Esophagus muscularis mucosa (tissue), 4 donors: ENCODE data around the gene TMEM126B. TPM values are rescaled to one million over a fixed set of nuclear protein-coding genes. Genes with fewer than 3 reads are reported as not detected.
"Not testable (repeated sequence)": the region's sequence is repeated elsewhere in the genome, so short reads cannot be mapped to it uniquely, and the experiment has no call there.

Experiments
- DNase-seq: peaks from one replicate; pipeline ENCODE4 v3.0.0-alpha.2; 2017; ENCODE audit errors: extremely low spot score
- H3K27ac ChIP-seq, 4 donors: fragments of 200-600 bp; sonication (generic); replicated peaks in 1 of 4; 1 replicate in 3 of 4; 2 replicates in 1 of 4; pipeline ENCODE4 v1.5.1; 2016 to 2019; ENCODE audit warnings: mild to moderate bottlenecking in 1 of 4
- H3K27me3 ChIP-seq, 4 donors: fragments of 200-600 bp; sonication (generic); one replicate each; pipeline versions ENCODE4 v1.5.1 to v1.6.0; 2016 to 2019
- H3K36me3 ChIP-seq, 4 donors: fragments of 200-600 bp; sonication (generic); one replicate each; pipeline ENCODE4 v1.5.1; 2016 to 2019
- H3K4me1 ChIP-seq, 4 donors: fragments of 200-600 bp; sonication (generic); one replicate each; pipeline ENCODE4 v1.5.1; 2016 to 2019
- H3K4me3 ChIP-seq, 4 donors: fragments of 200-600 bp; sonication (generic); 1 replicate in 2 of 4; 2 replicates in 2 of 4; pipeline ENCODE4 v1.5.1; 2016 to 2019; ENCODE audit warnings: mild to moderate bottlenecking in 4 of 4, moderate library complexity in 1 of 4
- H3K9me3 ChIP-seq, 4 donors: fragments of 200-600 bp; sonication (generic); 1 replicate in 3 of 4; 2 replicates in 1 of 4; pipeline ENCODE4 v1.5.1; 2016 to 2019
- EP300 ChIP-seq: sonication (generic); formaldehyde crosslinking; IDR thresholded peaks from one replicate; pipeline ENCODE4 v1.6.1; 2017; ENCODE audit warnings: antibody characterized with exemption
- POLR2A ChIP-seq: fragments of 450-650 bp; IDR thresholded peaks from one replicate; pipeline ENCODE4 v1.6.1; 2017; ENCODE audit warnings: antibody characterized with exemption, moderate library complexity, mild to moderate bottlenecking, low read depth
- POLR2AphosphoS5 ChIP-seq, 2 donors: sonication (generic); formaldehyde crosslinking; IDR thresholded peaks; one replicate each; pipeline ENCODE4 v1.6.1; 2017; ENCODE audit warnings: antibody characterized with exemption in 2 of 2
- WGBS: methylation state at CpG from one replicate; pipeline ENCODE4 v1.1.5; 2018; 5-methylcytosine and 5-hydroxymethylcytosine counted together
- intact Hi-C: fragments of 100-400 bp; cut with DNase I; formaldehyde crosslinking; loops from one replicate; pipeline ENCODE4 v1.15.1; 2023
- total RNA-seq, 4 donors: library from RNA; depleted of rRNA; stranded (reverse); fragments of >200 nt; gene quantifications; one replicate each; pipeline versions ENCODE4 v1.1.0 to v1.2.1, GENCODE V29; 2016
- TF ChIP-seq, protein P1 (sequence below), 3 experiments: fragments of 200-600 bp in 2 of 3; fragments of 450-650 bp in 1 of 3; sonication (generic) in 2 of 3; IDR thresholded peaks; one replicate each; pipeline ENCODE4 v1.5.1; 2017 to 2019; ENCODE audit warnings: antibody characterized with exemption in 3 of 3, mild to moderate bottlenecking in 2 of 3, moderate library complexity in 1 of 3

TMEM126B gene
- total RNA-seq, 4 donors from 2014 or later = 25.4 to 65.2 (median 46.6) TPM

DNA sequence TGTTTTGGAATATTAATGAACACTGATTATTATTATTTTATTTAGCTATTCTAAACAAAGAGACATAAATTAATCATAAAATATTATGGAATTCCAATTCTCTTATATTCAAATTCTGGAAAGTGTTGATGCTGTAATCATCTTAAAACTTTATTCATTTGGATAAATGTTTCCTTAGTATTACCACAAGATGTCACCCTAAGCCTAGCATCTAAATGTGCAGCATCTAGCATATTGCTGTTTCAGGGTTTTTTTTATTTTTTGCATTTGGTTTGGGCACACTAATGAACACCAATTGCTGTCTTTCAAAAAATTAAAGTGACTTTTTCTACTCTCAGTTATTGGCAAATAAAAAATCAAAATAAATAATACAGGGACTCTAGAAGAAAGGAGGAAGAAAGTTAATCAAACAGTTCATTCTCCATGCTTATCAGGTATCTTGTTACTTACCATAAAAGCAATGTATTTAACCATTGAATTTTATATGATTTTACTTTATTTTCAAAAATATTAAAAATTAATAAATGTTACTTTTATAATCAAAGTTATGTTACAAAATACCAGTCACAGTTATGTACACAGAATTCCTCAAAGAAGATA lies 33.0 kb upstream of the TMEM126B start:
- Histone ChIP-seq H3K9me3 (no peaks in the 10 kb centered on the region), H3K4me3 (no peak overlapping the region), H3K27me3 (no peaks in the 10 kb centered on the region), H3K36me3 (no peaks in the 10 kb centered on the region), H3K27ac (no peak overlapping the region), H3K4me1 (no peaks in the 10 kb centered on the region)
- intact Hi-C loops = loop anchor here (5.0 to 10.0 kb wide), 3 partner anchors 67 to 619 kb away; partner anchors contain the start of gene CCDC83
- TF ChIP-seq, protein P1, sequence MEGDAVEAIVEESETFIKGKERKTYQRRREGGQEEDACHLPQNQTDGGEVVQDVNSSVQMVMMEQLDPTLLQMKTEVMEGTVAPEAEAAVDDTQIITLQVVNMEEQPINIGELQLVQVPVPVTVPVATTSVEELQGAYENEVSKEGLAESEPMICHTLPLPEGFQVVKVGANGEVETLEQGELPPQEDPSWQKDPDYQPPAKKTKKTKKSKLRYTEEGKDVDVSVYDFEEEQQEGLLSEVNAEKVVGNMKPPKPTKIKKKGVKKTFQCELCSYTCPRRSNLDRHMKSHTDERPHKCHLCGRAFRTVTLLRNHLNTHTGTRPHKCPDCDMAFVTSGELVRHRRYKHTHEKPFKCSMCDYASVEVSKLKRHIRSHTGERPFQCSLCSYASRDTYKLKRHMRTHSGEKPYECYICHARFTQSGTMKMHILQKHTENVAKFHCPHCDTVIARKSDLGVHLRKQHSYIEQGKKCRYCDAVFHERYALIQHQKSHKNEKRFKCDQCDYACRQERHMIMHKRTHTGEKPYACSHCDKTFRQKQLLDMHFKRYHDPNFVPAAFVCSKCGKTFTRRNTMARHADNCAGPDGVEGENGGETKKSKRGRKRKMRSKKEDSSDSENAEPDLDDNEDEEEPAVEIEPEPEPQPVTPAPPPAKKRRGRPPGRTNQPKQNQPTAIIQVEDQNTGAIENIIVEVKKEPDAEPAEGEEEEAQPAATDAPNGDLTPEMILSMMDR (IDR thresholded peaks at IDR 0.05) = peak; percentile 52 to 61 (median 58)
- no peak for TF ChIP-seq POLR2A
- DNase-seq = no peak

DNA sequence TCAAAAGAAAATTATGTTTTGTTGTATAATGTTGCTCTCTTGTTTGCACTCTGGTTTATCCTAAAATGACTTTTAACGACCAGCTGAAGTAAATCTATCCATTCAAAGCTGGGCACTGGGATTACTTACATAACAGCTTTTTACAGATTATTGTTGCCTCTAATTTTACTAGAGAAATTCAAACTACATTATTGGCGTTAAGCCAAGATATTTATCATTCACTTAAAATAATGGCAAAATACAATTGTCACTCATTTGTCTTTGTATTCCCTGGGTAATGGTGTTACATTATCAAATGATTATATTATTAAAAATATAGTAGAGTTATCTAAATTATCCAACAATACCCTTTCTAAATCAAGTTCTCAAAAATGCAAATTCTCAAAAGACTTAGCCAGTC lies 31.5 kb upstream of the TMEM126B start:
- Histone ChIP-seq H3K27me3 (no peaks in the 10 kb centered on the region), H3K4me3 (no peak overlapping the region), H3K27ac (no peak overlapping the region), H3K9me3 (no peaks in the 10 kb centered on the region), H3K4me1 (no peaks in the 10 kb centered on the region), H3K36me3 (no peaks in the 10 kb centered on the region)
- 72% methylated on average over 2 of the region's 2 CpGs for WGBS
- intact Hi-C loops = loop anchor here (5.0 to 10.0 kb wide), 3 partner anchors 65 to 618 kb away; partner anchors contain the start of gene CCDC83
- no peak for DNase-seq
- TF ChIP-seq EP300 (no peak), POLR2A (no peak)
- TF ChIP-seq, protein P1 (IDR thresholded peaks at IDR 0.05) = no peak

DNA sequence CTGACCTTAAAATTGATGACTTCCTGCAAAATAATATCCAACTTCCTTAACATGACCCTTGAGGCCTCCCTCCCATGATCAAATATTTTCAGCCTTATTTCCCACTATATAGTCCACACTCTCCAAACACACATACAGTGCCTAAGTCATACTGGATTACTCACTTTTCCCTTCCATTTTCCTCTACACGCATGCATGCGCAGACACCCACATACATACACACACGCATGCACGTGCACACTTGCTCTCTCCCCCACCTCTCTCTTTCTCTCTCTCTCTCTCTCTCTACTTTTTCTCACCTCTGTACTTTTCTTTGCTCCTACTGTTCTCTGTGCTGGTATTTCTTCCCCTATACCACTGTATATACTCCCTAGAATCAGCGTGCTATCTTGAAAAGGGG lies 29.3 kb upstream of the TMEM126B start:
- Histone ChIP-seq H3K27me3 (no peaks in the 10 kb centered on the region), H3K4me3 (no peak overlapping the region), H3K9me3 (no peaks in the 10 kb centered on the region), H3K4me1 (no peaks in the 10 kb centered on the region), H3K36me3 (no peaks in the 10 kb centered on the region), H3K27ac (no peak overlapping the region)
- WGBS = 69% methylated on average over 5 of the region's 5 CpGs
- TF ChIP-seq EP300 (no peak), POLR2AphosphoS5 (IDR thresholded peaks at IDR 0.05) (no peak), POLR2A (no peak)
- TF ChIP-seq, protein P1 (IDR thresholded peaks at IDR 0.05) = no peak
- DNase-seq = no peak
- intact Hi-C loops = loop anchor here (5.0 to 10.0 kb wide), 3 partner anchors 63 to 616 kb away; partner anchors contain the start of gene CCDC83

DNA sequence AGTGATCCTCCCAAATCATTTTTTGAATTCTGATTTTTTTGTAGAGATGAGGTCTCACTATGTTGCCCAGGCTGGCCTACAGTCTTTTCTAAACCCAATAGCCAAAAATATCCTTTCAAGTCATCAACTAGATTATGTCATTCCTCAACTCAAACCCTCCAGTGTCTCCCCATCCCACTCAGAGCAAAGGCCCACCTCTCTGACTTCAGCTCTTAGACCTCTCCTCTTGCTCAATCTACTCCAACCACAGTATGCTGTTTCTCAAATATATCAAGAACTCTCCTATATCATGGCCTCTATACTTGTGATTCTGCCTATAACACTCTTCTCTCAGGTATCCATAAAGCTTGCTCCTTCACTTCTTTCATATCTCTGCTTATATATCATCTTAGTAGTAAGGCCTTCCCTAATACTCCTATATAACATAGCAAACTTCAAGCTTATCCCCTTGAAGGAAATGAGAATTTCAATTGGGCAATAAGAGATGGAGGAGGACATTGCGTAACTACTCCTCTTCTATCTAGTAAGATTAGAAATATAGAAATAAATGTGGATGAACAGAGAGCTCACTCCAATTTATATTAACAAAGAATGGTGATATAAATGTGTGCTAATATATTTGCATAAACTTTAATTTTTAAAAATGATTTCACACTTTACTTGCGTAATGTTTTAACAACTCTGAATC lies 25.7 kb upstream of the TMEM126B start:
- no peaks in the 10 kb centered on the region for H3K27me3 ChIP-seq
- TF ChIP-seq, protein P1 (IDR thresholded peaks at IDR 0.05) = no peak
- no peak for TF ChIP-seq POLR2AphosphoS5 (IDR thresholded peaks at IDR 0.05)
- no peak for TF ChIP-seq POLR2A
- TF ChIP-seq EP300 = no peak
- H3K4me3 ChIP-seq = no peak overlapping the region
- WGBS = 96% methylated on average over 2 of the region's 2 CpGs
- H3K9me3 ChIP-seq = no peaks in the 10 kb centered on the region
- DNase-seq = no peak
- no peaks in the 10 kb centered on the region for H3K36me3 ChIP-seq
- intact Hi-C loops = no loop called here
- no peak overlapping the region for H3K27ac ChIP-seq
- H3K4me1 ChIP-seq = no peaks in the 10 kb centered on the region

DNA sequence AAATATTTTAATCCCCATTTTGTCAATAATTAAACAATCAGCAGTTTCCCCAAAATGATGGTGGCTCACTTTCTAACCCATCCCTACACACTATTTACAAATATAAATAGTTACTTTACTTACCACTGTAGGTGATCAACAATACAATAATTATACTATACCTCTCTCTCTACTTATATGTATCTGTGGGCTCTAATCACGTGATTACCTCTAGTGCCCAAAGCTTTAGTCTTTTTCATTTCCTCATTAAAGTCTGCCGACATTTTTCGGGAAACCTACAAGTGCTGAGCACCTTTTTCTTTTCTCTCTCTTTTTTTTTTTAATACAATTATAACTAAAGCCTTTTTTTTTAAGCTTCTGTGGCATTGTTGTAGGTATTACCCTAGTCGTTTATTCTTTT lies 25.2 kb upstream of the TMEM126B start:
- Histone ChIP-seq H3K27me3 (no peaks in the 10 kb centered on the region), H3K4me3 (no peak overlapping the region), H3K27ac (no peak overlapping the region), H3K36me3 (no peaks in the 10 kb centered on the region), H3K4me1 (no peaks in the 10 kb centered on the region), H3K9me3 (no peaks in the 10 kb centered on the region)
- no peak for TF ChIP-seq POLR2AphosphoS5 (IDR thresholded peaks at IDR 0.05)
- no peak for TF ChIP-seq EP300
- no peak for TF ChIP-seq POLR2A
- TF ChIP-seq, protein P1 (IDR thresholded peaks at IDR 0.05) = no peak
- intact Hi-C loops = no loop called here
- no peak for DNase-seq
- WGBS = 95% methylated on average over 4 of the region's 4 CpGs

DNA sequence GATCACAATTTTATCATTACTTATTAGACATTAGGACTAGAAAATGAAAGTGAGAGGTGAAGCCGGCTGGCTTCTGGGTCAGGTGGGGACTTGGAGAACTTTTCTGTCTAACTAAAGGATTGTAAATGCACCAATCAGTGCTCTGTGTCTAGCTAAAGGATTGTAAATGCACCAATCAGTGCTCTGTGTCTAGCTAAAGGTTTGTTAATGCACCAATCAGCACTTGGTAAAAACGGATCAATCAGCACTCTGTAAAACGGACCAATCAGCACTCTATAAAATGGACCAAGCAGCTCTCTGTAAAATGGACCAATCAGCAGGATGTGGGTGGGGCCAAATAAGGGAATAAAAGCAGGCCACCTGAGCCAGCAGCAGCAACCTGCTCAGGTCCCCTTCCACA lies 22.2 kb upstream of the TMEM126B start:
- H3K36me3 ChIP-seq, H3K9me3 ChIP-seq, intact Hi-C loops, H3K4me1 ChIP-seq, H3K4me3 ChIP-seq, H3K27me3 ChIP-seq, DNase-seq, H3K27ac ChIP-seq: not testable (repeated sequence)
- WGBS = 98% methylated on average over 3 of the region's 3 CpGs

DNA sequence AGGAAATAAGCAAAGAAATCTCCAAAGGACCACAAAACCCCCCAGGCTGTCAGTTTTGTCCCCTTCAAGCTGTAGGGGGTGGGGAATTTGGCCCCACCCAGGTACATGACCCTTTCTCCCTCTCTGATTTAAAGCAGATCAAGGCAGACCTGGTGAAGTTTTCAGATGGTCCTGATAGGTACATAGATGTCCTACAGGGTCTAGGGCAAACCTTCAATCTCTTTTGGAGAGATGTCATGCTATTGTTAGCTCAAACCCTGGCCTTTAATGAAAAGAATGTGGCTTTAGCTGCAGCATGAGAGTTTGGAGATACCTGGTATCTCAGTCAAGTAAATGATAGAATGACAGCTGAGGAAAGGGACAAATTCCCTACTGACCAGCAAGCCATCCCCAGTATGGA lies 19.8 kb upstream of the TMEM126B start:
- H3K4me1 ChIP-seq, DNase-seq, H3K36me3 ChIP-seq, H3K4me3 ChIP-seq, H3K9me3 ChIP-seq, H3K27me3 ChIP-seq, intact Hi-C loops, H3K27ac ChIP-seq: not testable (repeated sequence)
